ENCODE measurements around the gene AHNAK. TPM values are rescaled to one million over a fixed set of nuclear protein-coding genes. Genes with fewer than 3 reads are reported as not detected.

The AHNAK gene
- polyA plus RNA-seq, 1 experiment: 145 TPM

GRCh38 chr11:62534779-62535545 is 11.6 kb downstream of the AHNAK start:
- DNase-seq (ENCODE audit: low read depth): no peak
- peaks cover 66% of the 10 kb centered on the region for H3K36me3 ChIP-seq (ENCODE audit: control insufficient read depth, insufficient read depth, low read length)
- ChIA-PET POLR2A (no interaction called here), CTCF (interaction anchor here (1.1 kb wide), 1 partner anchor 27 kb away, joined by 3 read pairs; no protein-coding TSS in a partner anchor)
- TF ChIP-seq CTCF (IDR thresholded peaks at IDR 0.05; ENCODE audit: insufficient read depth, low read depth, low read length): no peak
- H3K27me3 ChIP-seq (ENCODE audit: control insufficient read depth, insufficient read depth, low read length): no peaks in the 10 kb centered on the region
- no peak overlapping the region for H3K4me3 ChIP-seq (ENCODE audit: low read depth, low read length)

GRCh38 chr11:62532096-62532495 is 14.5 kb downstream of the AHNAK start:
- ChIA-PET POLR2A (no interaction called here), CTCF (no interaction called here)
- DNase-seq (ENCODE audit: low read depth): no peak

GRCh38 chr11:62516736-62517371 is 29.8 kb downstream of the AHNAK start:
- Histone ChIP-seq H3K4me3 (ENCODE audit: low read depth, low read length) (no peak overlapping the region), H3K36me3 (ENCODE audit: control insufficient read depth, insufficient read depth, low read length) (peaks cover 47% of the 10 kb centered on the region), H3K27me3 (ENCODE audit: control insufficient read depth, insufficient read depth, low read length) (no peaks in the 10 kb centered on the region)
- CTCF ChIA-PET: interaction anchor here (0.6 to 1.2 kb wide), 5 partner anchors 26 to 428 kb away, joined by 3 to 6 read pairs (median 4); no protein-coding TSS in a partner anchor
- no peak for TF ChIP-seq CTCF (IDR thresholded peaks at IDR 0.05; ENCODE audit: insufficient read depth, low read depth, low read length)
- POLR2A ChIA-PET: no interaction called here
- no peak for DNase-seq (ENCODE audit: low read depth)

More at GRCh38 chr11:62532096-62532495, 14.5 kb downstream of the AHNAK start:
- TF ChIP-seq CTCF (IDR thresholded peaks at IDR 0.05; ENCODE audit: insufficient read depth, low read depth, low read length): no peak
- Histone ChIP-seq H3K36me3 (ENCODE audit: control insufficient read depth, insufficient read depth, low read length) (peaks cover 67% of the 10 kb centered on the region), H3K27me3 (ENCODE audit: control insufficient read depth, insufficient read depth, low read length) (no peaks in the 10 kb centered on the region), H3K4me3 (ENCODE audit: low read depth, low read length) (no peak overlapping the region)

GRCh38 chr11:62514151-62514550 is 32.5 kb downstream of the AHNAK start:
- ChIA-PET POLR2A (interaction anchor here (0.8 kb wide), 1 partner anchor 29 kb away, joined by 4 read pairs; no protein-coding TSS in a partner anchor), CTCF (interaction anchor here (0.8 to 1.2 kb wide), 2 partner anchors 33 to 90 kb away, joined by 3 to 4 read pairs; partner anchors contain the start of gene AHNAK)

More at GRCh38 chr11:62514151-62514550, 32.5 kb downstream of the AHNAK start:
- TF ChIP-seq CTCF (IDR thresholded peaks at IDR 0.05; ENCODE audit: insufficient read depth, low read depth, low read length): no peak
- no peak for DNase-seq (ENCODE audit: low read depth)
- no peak overlapping the region for H3K4me3 ChIP-seq (ENCODE audit: low read depth, low read length)
- H3K27me3 ChIP-seq (ENCODE audit: control insufficient read depth, insufficient read depth, low read length): no peaks in the 10 kb centered on the region
- peaks cover 38% of the 10 kb centered on the region for H3K36me3 ChIP-seq (ENCODE audit: control insufficient read depth, insufficient read depth, low read length)
